ENCODE results near the gene UAP1L1. TPM values are rescaled to one million over a fixed set of nuclear protein-coding genes. Genes with fewer than 3 reads are reported as not detected.

Gene UAP1L1
- total RNA-seq, 3 donors from 2014 or later, result 10.5 to 13.6 (median 12.8) TPM

- intact Hi-C loops (cut with DNase I, micrococcal nuclease), result no loop called here
- peaks cover 5% of the 10 kb centered on the region for H3K36me3 ChIP-seq (ENCODE audit: low read depth)
- DNase-seq, result no peak
- TF ChIP-seq CTCF (IDR thresholded peaks at IDR 0.05), result no peak
- peaks cover 21% of the 10 kb centered on the region for H3K4me1 ChIP-seq (ENCODE audit: low read depth)
- no peak overlapping the region for H3K4me3 ChIP-seq
- H3K9me3 ChIP-seq, result no peaks in the 10 kb centered on the region
- ATAC-seq, result no peak
These were observed 10.8 kb downstream of the UAP1L1 start for GRCh38 chr9:137088121-137088520.

GRCh38 chr9:137089232-137089947 lies 12.1 kb downstream of the UAP1L1 start:
- ATAC-seq (no peak), DNase-seq (peak in 1 of 3 donors; percentile 44)
- H3K4me3 ChIP-seq, result no peak overlapping the region
- H3K36me3 ChIP-seq (ENCODE audit: low read depth), result peaks cover 5% of the 10 kb centered on the region
- no peak for TF ChIP-seq CTCF (IDR thresholded peaks at IDR 0.05)
- intact Hi-C loops (cut with DNase I, micrococcal nuclease), result no loop called here
- peaks cover 21% of the 10 kb centered on the region for H3K4me1 ChIP-seq (ENCODE audit: low read depth)
- H3K9me3 ChIP-seq, result no peaks in the 10 kb centered on the region

- peak; percentile 90 for ATAC-seq
- TF ChIP-seq CTCF (IDR thresholded peaks at IDR 0.05), result no peak
- Histone ChIP-seq H3K4me1 (ENCODE audit: low read depth) (no peaks in the 10 kb centered on the region), H3K9me3 (no peaks in the 10 kb centered on the region), H3K36me3 (ENCODE audit: low read depth) (no peaks in the 10 kb centered on the region), H3K4me3 (no peak overlapping the region)
- peak; percentile 57 to 75 (median 66) for DNase-seq
- intact Hi-C loops (cut with DNase I, micrococcal nuclease), result no loop called here
These were observed 18.6 kb downstream of the UAP1L1 start for GRCh38 chr9:137095664-137096517.

- intact Hi-C loops (cut with DNase I, micrococcal nuclease), result no loop called here
- no peak for TF ChIP-seq CTCF (IDR thresholded peaks at IDR 0.05)
- Histone ChIP-seq H3K4me3 (no peak overlapping the region), H3K36me3 (ENCODE audit: low read depth) (peaks cover 5% of the 10 kb centered on the region), H3K9me3 (no peaks in the 10 kb centered on the region), H3K4me1 (ENCODE audit: low read depth) (no peaks in the 10 kb centered on the region)
- DNase-seq (no peak), ATAC-seq (no peak)
These were observed 19.6 kb downstream of the UAP1L1 start for GRCh38 chr9:137096785-137097546.

GRCh38 chr9:137097761-137098462 lies 20.6 kb downstream of the UAP1L1 start:
- ATAC-seq, result no peak
- Histone ChIP-seq H3K9me3 (no peaks in the 10 kb centered on the region), H3K4me3 (no peak overlapping the region), H3K36me3 (ENCODE audit: low read depth) (peaks cover 5% of the 10 kb centered on the region), H3K4me1 (ENCODE audit: low read depth) (no peaks in the 10 kb centered on the region)
- no peak for TF ChIP-seq CTCF (IDR thresholded peaks at IDR 0.05)
- intact Hi-C loops (cut with DNase I, micrococcal nuclease), result no loop called here
- no peak for DNase-seq
